NCI-H526 treated with DMSO at 0.1 percent for 48 hours (cell line): ENCODE data around the gene HBA2.
"Not testable (repeated sequence)": the region's sequence is repeated elsewhere in the genome, so short reads cannot be mapped to it uniquely, and the experiment has no call there.

Experiments
- DNase-seq: peaks from one replicate; lab custom pipeline; 2025; lab: John Stamatoyannopoulos, UW

Gene HBA2

GRCh38 chr16:194516-194915 lies 21.8 kb downstream of the HBA2 start:
- no peak for DNase-seq

DNA sequence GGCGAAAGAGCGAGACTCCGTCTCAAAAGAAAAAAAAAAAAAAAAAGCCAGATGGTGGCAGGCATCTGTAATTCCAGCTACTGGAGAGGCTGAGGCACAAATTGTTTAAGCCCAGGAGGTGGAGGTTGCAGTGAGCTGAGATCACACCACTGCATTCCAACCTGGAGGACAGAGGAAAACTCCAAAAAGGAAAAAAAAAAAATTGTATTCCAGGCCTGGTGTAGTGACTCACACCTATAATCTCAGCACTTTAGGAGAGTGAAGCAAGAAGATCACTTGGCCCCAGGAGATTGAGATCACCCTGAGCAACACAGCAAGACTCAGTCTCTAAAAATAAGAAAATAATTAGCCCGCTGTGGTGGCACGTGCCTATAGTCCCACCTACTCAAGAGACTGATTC lies 27.7 kb downstream of the HBA2 start:
- DNase-seq: no peak

DNA sequence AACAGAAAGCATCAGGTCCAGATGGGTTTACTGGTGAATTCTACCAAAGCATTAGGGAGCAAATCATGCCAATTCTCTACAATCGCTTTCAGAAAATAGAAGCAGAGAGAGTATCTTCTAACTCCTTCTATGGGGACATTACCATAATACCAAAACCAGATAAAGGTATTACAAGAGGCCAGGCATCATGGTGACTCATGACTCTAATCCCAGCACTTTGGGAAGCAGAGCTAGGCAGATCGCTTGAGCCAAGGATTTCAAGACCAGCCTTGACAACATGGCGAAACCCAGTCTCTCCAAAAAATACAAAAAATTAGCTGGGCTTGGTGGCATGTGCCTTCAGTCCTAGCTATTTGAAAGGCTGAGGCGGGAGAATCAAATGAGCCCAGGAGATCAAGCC lies 30.6 kb downstream of the HBA2 start:
- no peak for DNase-seq

GRCh38 chr16:204046-204445 lies 31.4 kb downstream of the HBA2 start:
- not testable (repeated sequence) for DNase-seq

DNA sequence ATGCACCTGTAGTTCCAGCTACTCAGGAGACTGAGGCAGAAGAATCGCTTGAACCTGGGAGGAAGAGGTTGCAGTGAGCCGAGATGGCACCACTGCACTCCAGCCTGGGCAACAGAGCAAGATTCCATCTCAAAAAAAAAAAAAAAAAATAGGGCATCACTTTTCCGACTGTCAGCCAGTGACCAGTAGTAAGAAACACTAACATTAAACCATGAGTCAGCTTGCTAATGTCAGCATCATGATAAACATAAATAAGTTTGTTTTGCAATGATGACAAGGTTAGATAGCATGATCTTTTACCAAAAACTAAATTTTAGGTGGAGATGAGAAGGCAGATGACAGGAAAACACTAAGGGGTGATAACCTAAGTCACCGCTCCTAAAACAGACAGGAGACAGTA lies 36.7 kb downstream of the HBA2 start:
- DNase-seq: not testable (repeated sequence)

GRCh38 chr16:211631-212180 lies 39.0 kb downstream of the HBA2 start:
- DNase-seq: not testable (repeated sequence)

DNA sequence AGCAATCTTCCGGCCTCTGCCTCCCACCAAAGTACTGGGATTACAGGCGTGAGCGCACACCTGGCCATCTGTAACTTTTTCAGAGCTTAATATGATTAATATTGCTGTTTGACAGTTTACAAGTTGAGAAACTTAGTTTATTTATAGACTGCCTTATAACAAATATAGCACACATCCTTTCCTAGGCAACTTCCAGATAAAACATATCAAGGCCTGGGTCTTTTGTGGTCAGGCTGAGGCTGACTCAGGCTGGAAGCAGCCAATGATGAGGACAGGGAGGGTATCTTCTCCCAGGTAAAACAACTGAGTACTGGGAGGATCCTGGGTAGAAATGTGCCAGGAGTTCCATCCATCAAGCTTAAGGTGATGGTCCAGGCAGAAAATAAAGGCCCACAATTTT lies 40.3 kb downstream of the HBA2 start:
- DNase-seq: no peak

DNA sequence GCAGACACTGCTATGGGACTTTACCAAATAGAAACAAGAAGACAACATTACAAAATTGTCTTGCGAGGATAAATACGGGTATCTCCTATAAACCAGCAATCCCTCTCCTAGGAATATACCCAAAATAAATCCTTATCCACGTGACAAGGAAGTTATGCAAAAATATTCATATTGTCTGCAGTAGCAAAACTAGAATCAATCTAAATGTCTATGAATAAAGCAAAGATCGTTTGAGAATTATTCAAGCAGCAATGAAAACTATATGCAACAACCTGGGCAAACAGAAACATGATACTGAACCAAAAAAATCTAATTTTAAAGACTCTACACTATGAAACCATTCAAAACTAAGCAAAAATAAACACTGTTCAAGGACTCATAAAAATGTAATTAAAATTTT lies 47.3 kb downstream of the HBA2 start:
- DNase-seq: no peak
